Measurements from ENCODE around the gene ISLR2. TPM values are rescaled to one million over a fixed set of nuclear protein-coding genes. Genes with fewer than 3 reads are reported as not detected.
"Not testable (repeated sequence)": the region's sequence is repeated elsewhere in the genome, so short reads cannot be mapped to it uniquely, and the experiment has no call there.

The ISLR2 gene
- total RNA-seq, 2 donors from 2014 or later = not detected

GRCh38 chr15:74155766-74156417 is 25.5 kb downstream of the ISLR2 start:
- no peaks in the 10 kb centered on the region for H3K9me3 ChIP-seq (ENCODE audit: control insufficient read depth, low read length, poor library complexity, severe bottlenecking)
- H3K4me3 Mint-ChIP-seq = no peak overlapping the region
- no peak overlapping the region for H3K27ac Mint-ChIP-seq
- H3K27me3 Mint-ChIP-seq = peaks cover 62% of the 10 kb centered on the region
- no peak for DNase-seq
- H3K36me3 Mint-ChIP-seq (ENCODE audit: low read depth) = no peaks in the 10 kb centered on the region
- H3K4me1 Mint-ChIP-seq = peaks cover 13% of the 10 kb centered on the region
- ATAC-seq = no peak

- peaks cover 13% of the 10 kb centered on the region for H3K4me1 Mint-ChIP-seq
- H3K9me3 ChIP-seq (ENCODE audit: control insufficient read depth, low read length, poor library complexity, severe bottlenecking) = no peaks in the 10 kb centered on the region
- no peak overlapping the region for H3K4me3 Mint-ChIP-seq
- no peak overlapping the region for H3K27ac Mint-ChIP-seq
- no peaks in the 10 kb centered on the region for H3K36me3 Mint-ChIP-seq (ENCODE audit: low read depth)
- DNase-seq (no peak), ATAC-seq (no peak)
- peaks cover 61% of the 10 kb centered on the region for H3K27me3 Mint-ChIP-seq
Measured at GRCh38 chr15:74156678-74157411, 26.5 kb downstream of the ISLR2 start.

- no peak for DNase-seq
- no peak overlapping the region for H3K27ac Mint-ChIP-seq
- no peak overlapping the region for H3K4me3 Mint-ChIP-seq
- peaks cover 15% of the 10 kb centered on the region for H3K4me1 Mint-ChIP-seq
- no peak for ATAC-seq
- no peaks in the 10 kb centered on the region for H3K9me3 ChIP-seq (ENCODE audit: control insufficient read depth, low read length, poor library complexity, severe bottlenecking)
- peaks cover 63% of the 10 kb centered on the region for H3K27me3 Mint-ChIP-seq
- H3K36me3 Mint-ChIP-seq (ENCODE audit: low read depth) = peaks cover 4% of the 10 kb centered on the region
Measured at GRCh38 chr15:74157868-74158827, 27.8 kb downstream of the ISLR2 start.

GRCh38 chr15:74158855-74159650 is 28.7 kb downstream of the ISLR2 start:
- Mint-ChIP-seq H3K36me3 (ENCODE audit: low read depth) (peaks cover 4% of the 10 kb centered on the region), H3K4me1 (peaks cover 15% of the 10 kb centered on the region), H3K4me3 (no peak overlapping the region), H3K27ac (no peak overlapping the region), H3K27me3 (peaks cover 65% of the 10 kb centered on the region)
- DNase-seq (no peak), ATAC-seq (no peak)
- H3K9me3 ChIP-seq (ENCODE audit: control insufficient read depth, low read length, poor library complexity, severe bottlenecking) = no peaks in the 10 kb centered on the region

- DNase-seq (no peak), ATAC-seq (no peak)
- no peaks in the 10 kb centered on the region for H3K9me3 ChIP-seq (ENCODE audit: control insufficient read depth, low read length, poor library complexity, severe bottlenecking)
- Mint-ChIP-seq H3K27me3 (peaks cover 65% of the 10 kb centered on the region), H3K27ac (no peak overlapping the region), H3K4me1 (peaks cover 15% of the 10 kb centered on the region), H3K4me3 (no peak overlapping the region), H3K36me3 (ENCODE audit: low read depth) (peaks cover 4% of the 10 kb centered on the region)
Measured at GRCh38 chr15:74159773-74160172, 29.4 kb downstream of the ISLR2 start.

GRCh38 chr15:74160390-74160789 is 30.0 kb downstream of the ISLR2 start:
- H3K27me3 Mint-ChIP-seq = peaks cover 66% of the 10 kb centered on the region
- not testable (repeated sequence) for ATAC-seq; H3K9me3 ChIP-seq (ENCODE audit: control insufficient read depth, low read length, poor library complexity, severe bottlenecking); H3K4me3 Mint-ChIP-seq; H3K27ac Mint-ChIP-seq; DNase-seq; H3K36me3 Mint-ChIP-seq (ENCODE audit: low read depth)
- H3K4me1 Mint-ChIP-seq = peaks cover 15% of the 10 kb centered on the region

- H3K36me3 Mint-ChIP-seq (ENCODE audit: low read depth) = not testable (repeated sequence)
Measured at GRCh38 chr15:74162195-74162536, 31.8 kb downstream of the ISLR2 start.

GRCh38 chr15:74165461-74165860 is 35.1 kb downstream of the ISLR2 start:
- H3K4me3 Mint-ChIP-seq = no peak overlapping the region
- peaks cover 6% of the 10 kb centered on the region for H3K36me3 Mint-ChIP-seq (ENCODE audit: low read depth)
- ATAC-seq = no peak
- H3K27me3 Mint-ChIP-seq = peaks cover 69% of the 10 kb centered on the region
- H3K27ac Mint-ChIP-seq = no peak overlapping the region
- H3K4me1 Mint-ChIP-seq = peaks cover 2% of the 10 kb centered on the region
- H3K9me3 ChIP-seq (ENCODE audit: control insufficient read depth, low read length, poor library complexity, severe bottlenecking) = no peaks in the 10 kb centered on the region
- DNase-seq = no peak

More at GRCh38 chr15:74162195-74162536, 31.8 kb downstream of the ISLR2 start:
- ATAC-seq; H3K27ac Mint-ChIP-seq; H3K4me3 Mint-ChIP-seq; DNase-seq; H3K9me3 ChIP-seq (ENCODE audit: control insufficient read depth, low read length, poor library complexity, severe bottlenecking): not testable (repeated sequence)
- Mint-ChIP-seq H3K27me3 (peaks cover 63% of the 10 kb centered on the region), H3K4me1 (peaks cover 12% of the 10 kb centered on the region)

GRCh38 chr15:74167891-74168331 is 37.5 kb downstream of the ISLR2 start:
- DNase-seq = no peak
- H3K9me3 ChIP-seq (ENCODE audit: control insufficient read depth, low read length, poor library complexity, severe bottlenecking) = no peaks in the 10 kb centered on the region
- no peak overlapping the region for H3K4me3 Mint-ChIP-seq
- no peak for ATAC-seq
- H3K36me3 Mint-ChIP-seq (ENCODE audit: low read depth) = peaks cover 4% of the 10 kb centered on the region
- no peaks in the 10 kb centered on the region for H3K4me1 Mint-ChIP-seq
- H3K27ac Mint-ChIP-seq = no peak overlapping the region
- peaks cover 55% of the 10 kb centered on the region for H3K27me3 Mint-ChIP-seq

- peaks cover 47% of the 10 kb centered on the region for H3K27me3 Mint-ChIP-seq
- no peak overlapping the region for H3K27ac Mint-ChIP-seq
- H3K4me1 Mint-ChIP-seq = peaks cover 4% of the 10 kb centered on the region
- no peaks in the 10 kb centered on the region for H3K9me3 ChIP-seq (ENCODE audit: control insufficient read depth, low read length, poor library complexity, severe bottlenecking)
- peaks cover 2% of the 10 kb centered on the region for H3K36me3 Mint-ChIP-seq (ENCODE audit: low read depth)
- H3K4me3 Mint-ChIP-seq = no peak overlapping the region
- ATAC-seq = no peak
- DNase-seq = no peak
Measured at GRCh38 chr15:74168711-74169126, 38.3 kb downstream of the ISLR2 start.

GRCh38 chr15:74170071-74170844 is 39.9 kb downstream of the ISLR2 start:
- Mint-ChIP-seq H3K27ac (no peak overlapping the region), H3K27me3 (peaks cover 35% of the 10 kb centered on the region), H3K4me3 (no peak overlapping the region), H3K4me1 (peaks cover 4% of the 10 kb centered on the region), H3K36me3 (ENCODE audit: low read depth) (no peaks in the 10 kb centered on the region)
- ATAC-seq (no peak), DNase-seq (no peak)
- H3K9me3 ChIP-seq (ENCODE audit: control insufficient read depth, low read length, poor library complexity, severe bottlenecking) = no peaks in the 10 kb centered on the region

Data from T-helper 17 cell (primary cell).